Measurements from ENCODE around the gene LILRB2.
"Not testable (repeated sequence)": the region's sequence is repeated elsewhere in the genome, so short reads cannot be mapped to it uniquely, and the experiment has no call there.

The LILRB2 gene

DNA sequence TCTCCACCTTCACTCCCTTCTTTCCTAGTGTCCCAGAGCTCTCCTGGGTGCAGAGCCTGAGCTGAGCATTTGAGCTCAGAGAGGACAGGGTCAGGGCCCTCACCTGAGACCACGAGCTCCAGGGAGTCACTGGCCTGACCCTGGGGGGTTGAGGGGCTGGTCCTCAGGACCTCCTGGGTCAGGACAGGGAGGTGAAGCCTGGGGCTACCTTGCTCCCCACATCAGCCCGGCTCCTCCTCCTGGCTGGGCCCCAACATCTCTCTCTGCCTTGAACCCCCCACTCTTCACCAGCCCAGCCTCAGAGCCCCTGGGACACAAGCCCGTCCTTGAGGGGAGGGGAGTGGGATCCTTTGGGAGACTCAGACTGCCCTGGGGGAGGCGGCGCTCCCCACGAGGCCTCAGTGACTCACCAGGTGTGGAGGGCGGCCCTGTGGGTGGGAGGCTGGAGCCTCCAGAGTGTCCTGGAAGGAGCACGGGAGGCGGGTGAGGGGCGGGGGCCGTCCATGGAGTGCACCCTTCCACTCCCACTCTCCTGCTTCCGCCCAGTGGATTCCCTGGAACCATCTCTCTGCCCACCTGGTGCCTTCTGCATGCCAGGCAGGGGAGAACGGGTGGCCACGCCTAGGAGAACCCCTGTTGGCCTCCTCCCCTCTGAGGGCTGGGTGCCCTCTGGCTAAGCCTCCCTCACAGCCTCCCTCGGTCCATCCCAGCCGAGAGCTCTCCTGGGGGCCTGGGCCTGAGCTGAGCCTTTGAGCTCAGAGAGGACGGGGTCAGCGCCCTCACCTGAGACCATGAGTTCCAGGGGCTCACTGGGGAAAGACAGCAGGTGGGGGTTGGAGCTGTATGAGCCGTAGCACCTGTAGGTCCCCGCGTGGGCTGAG, 41.2 kb downstream of the LILRB2 start:
- DNase-seq = not testable (repeated sequence)

DNA sequence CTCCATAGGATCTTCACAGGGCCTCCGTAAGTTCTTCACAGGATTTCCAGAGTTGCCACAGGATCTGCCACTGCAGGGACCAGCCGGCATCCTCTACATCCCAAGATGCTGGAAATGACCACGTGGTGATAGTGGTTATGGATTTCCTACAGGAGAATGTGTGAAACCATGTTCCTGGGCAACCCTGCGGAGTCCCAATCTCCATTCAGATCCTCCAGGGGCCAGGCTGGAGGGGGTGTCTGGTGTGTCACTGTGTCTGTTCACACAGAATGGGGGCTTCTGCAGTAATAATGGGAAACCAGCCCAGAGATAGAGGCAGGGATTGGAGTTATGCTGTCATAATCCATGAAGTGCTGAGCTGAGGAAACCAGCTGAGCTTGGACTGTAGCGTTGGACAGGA, 47.0 kb downstream of the LILRB2 start:
- DNase-seq = no peak

- DNase-seq = peak; percentile 89
Observed at GRCh38 chr19:54231077-54231931, 49.6 kb downstream of the LILRB2 start.

GRCh38 chr19:54230031-54230430, 50.9 kb downstream of the LILRB2 start:
- no peak for DNase-seq

DNA sequence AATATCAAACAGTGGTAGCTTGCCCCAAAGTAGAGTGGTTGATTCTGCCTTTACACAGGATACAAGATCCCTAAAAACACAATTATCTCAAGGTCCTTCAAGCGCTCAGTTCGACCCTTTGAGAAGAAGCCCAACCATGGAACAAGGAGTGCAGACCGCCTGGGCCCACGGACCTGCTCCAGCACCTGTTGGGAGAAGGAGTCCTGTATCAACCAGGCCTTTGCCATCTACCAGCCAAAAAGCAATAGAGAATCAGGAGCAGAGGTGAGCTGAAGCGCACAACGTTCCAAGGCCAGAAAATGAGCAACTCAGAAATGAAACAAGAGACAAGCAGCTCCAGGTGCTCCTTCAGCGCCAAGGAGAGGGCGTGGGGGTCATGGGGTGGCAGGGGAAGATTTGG, 51.8 kb downstream of the LILRB2 start:
- DNase-seq = no peak

DNA sequence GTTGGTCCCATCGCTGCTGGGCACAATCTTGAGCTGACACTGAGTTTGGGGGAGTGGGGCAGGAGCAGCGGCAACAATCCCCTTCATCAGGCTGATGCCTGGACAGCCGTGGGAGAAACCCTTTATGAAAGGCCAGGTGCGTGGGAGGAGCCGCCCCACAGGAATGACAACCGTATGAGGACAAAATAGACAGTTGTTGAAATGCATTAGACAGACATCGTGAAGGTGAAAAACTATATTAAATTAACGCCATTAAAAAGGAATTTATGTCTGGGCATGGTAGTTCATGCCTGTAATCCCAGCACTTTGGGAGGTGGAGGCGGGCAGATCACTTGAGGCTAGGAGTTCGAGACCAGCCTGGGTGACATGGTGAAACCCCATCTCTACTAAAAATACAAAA, 56.3 kb downstream of the LILRB2 start:
- DNase-seq = not testable (repeated sequence)

GRCh38 chr19:54223937-54224281, 57.0 kb downstream of the LILRB2 start:
- not testable (repeated sequence) for DNase-seq
